Muscle of back (tissue), 11 donors: ENCODE data around the gene GAB1. TPM values are rescaled to one million over a fixed set of nuclear protein-coding genes. Genes with fewer than 3 reads are reported as not detected.
A peak's percentile ranks its signal among the peaks of the same experiment; 100 is the strongest.

Experiments
- DNase-seq, 3 donors: peaks; one replicate each; pipeline versions ENCODE4 v3.0.0 to v3.0.0-alpha.2; 2013
- polyA plus RNA-seq, 10 donors: library from polyadenylated mRNA; unstranded; fragments of 120-200 nt; gene quantifications; one replicate each; pipeline ENCODE4 v1.2.1, GENCODE V29; 2013; ENCODE audit not compliant: insufficient read length in 10 of 10

GAB1 gene
- polyA plus RNA-seq, 10 donors, result 25.3 to 39.8 (median 32.7) TPM

GRCh38 chr4:143481361-143481760, 144.7 kb downstream of the GAB1 start:
- DNase-seq, result no peak

GRCh38 chr4:143482840-143483239, 146.2 kb downstream of the GAB1 start:
- peak; percentile 31 to 75 (median 60) for DNase-seq

GRCh38 chr4:143486314-143486713, 149.6 kb downstream of the GAB1 start:
- DNase-seq, result no peak

- DNase-seq, result no peak
Measured at GRCh38 chr4:143488687-143489086, 152.0 kb downstream of the GAB1 start.

GRCh38 chr4:143489106-143489505, 152.4 kb downstream of the GAB1 start:
- no peak for DNase-seq

- DNase-seq, result no peak
Measured at GRCh38 chr4:143498021-143498420, 161.3 kb downstream of the GAB1 start.

GRCh38 chr4:143502231-143502630, 165.6 kb downstream of the GAB1 start:
- no peak for DNase-seq

- no peak for DNase-seq
Measured at GRCh38 chr4:143506031-143506430, 169.4 kb downstream of the GAB1 start.

- no peak for DNase-seq
Measured at GRCh38 chr4:143511906-143512305, 175.2 kb downstream of the GAB1 start.

GRCh38 chr4:143512978-143513313, 176.3 kb downstream of the GAB1 start:
- no peak for DNase-seq

GRCh38 chr4:143513314-143514168, 176.9 kb downstream of the GAB1 start, which contains the start of gene SMARCA5:
SMARCA5 (plus strand) TSS chr4:143513702; CDS start chr4:143513925, 223 bp downstream.
- DNase-seq, result peak; percentile 98 to 99 (median 99)

GRCh38 chr4:143514169-143514495, 177.5 kb downstream of the GAB1 start:
- no peak for DNase-seq

GRCh38 chr4:143514497-143514896, 177.8 kb downstream of the GAB1 start:
- peak; percentile 56 to 91 (median 75) for DNase-seq

GRCh38 chr4:143514901-143515300, 178.2 kb downstream of the GAB1 start:
- peak in 1 of 3 donors; percentile 42 for DNase-seq

GRCh38 chr4:143515905-143516304, 179.2 kb downstream of the GAB1 start:
- no peak for DNase-seq

- DNase-seq, result no peak
Measured at GRCh38 chr4:143517764-143518163, 181.1 kb downstream of the GAB1 start.

Other genes starting within 250 kb of the GAB1 start
- 10 to 100 TPM; 15.1 to 22.8 (median 17.4) TPM for gene USP38, start 152.0 kb upstream of the GAB1 start, polyA plus RNA-seq
- gene SMARCA5, start 176.8 kb downstream of the GAB1 start, polyA plus RNA-seq, result 10 to 100 TPM; 45.8 to 76.7 (median 59.0) TPM